ENCODE results near the gene LSM2. TPM values are rescaled to one million over a fixed set of nuclear protein-coding genes. Genes with fewer than 3 reads are reported as not detected.
"Not testable (repeated sequence)": the region's sequence is repeated elsewhere in the genome, so short reads cannot be mapped to it uniquely, and the experiment has no call there.

LSM2 gene
- total and polyA plus RNA-seq, 8 donors: 6.7 to 55.8 (median 34.5) TPM; not detected in 1

- DNase-seq: no peak
- Histone ChIP-seq H3K36me3 (peaks cover 35 to 64% (median 56%) of the 10 kb centered on the region in 4 donors), H3K27me3 (no peaks in the 10 kb centered on the region), H3K9me3 (no peaks in the 10 kb centered on the region), H3K27ac (no peak overlapping the region), H3K4me1 (peaks cover 28 to 51% (median 41%) of the 10 kb centered on the region in 4 donors), H3K4me3 (peak overlapping the region in 2 of 4 donors; percentile 81 to 85)
- intact Hi-C loops (cut with DNase I; ENCODE audit: low total_unique reads): no loop called here
- TF ChIP-seq POLR2AphosphoS5 (IDR thresholded peaks at IDR 0.05): no peak
- WGBS, 5 donors: 95 to 98% (median 97%) methylated on average over 2 to 3 of the region's 3 CpGs
Measured at GRCh38 chr6:31838968-31839367, 32.2 kb upstream of the LSM2 start.

GRCh38 chr6:31838114-31838553 lies 31.4 kb upstream of the LSM2 start:
- H3K4me3 ChIP-seq: peak overlapping the region in 2 of 4 donors; percentile 81 to 85
- H3K27ac ChIP-seq: peak overlapping the region in 2 of 5 donors; percentile 94 to 97
- WGBS, 5 donors: 73 to 86% (median 80%) methylated on average over 9 of the region's 9 CpGs
- DNase-seq; H3K27me3 ChIP-seq; H3K9me3 ChIP-seq; intact Hi-C loops (cut with DNase I; ENCODE audit: low total_unique reads): not testable (repeated sequence)
- peaks cover 35 to 64% (median 56%) of the 10 kb centered on the region in 4 donors for H3K36me3 ChIP-seq
- peaks cover 34 to 60% (median 48%) of the 10 kb centered on the region in 4 donors for H3K4me1 ChIP-seq

GRCh38 chr6:31837369-31838113 lies 30.8 kb upstream of the LSM2 start:
- no peaks in the 10 kb centered on the region for H3K9me3 ChIP-seq
- peak overlapping the region in 4 of 5 donors; percentile 94 to 97 (median 96) for H3K27ac ChIP-seq
- peak overlapping the region in 3 of 4 donors; percentile 81 to 96 (median 85) for H3K4me3 ChIP-seq
- 24 to 56% (median 38%) methylated on average over 1 of the region's 1 CpG for WGBS, 5 donors
- peaks cover 34 to 61% (median 54%) of the 10 kb centered on the region in 4 donors for H3K4me1 ChIP-seq
- peaks cover 35 to 61% (median 54%) of the 10 kb centered on the region in 4 donors for H3K36me3 ChIP-seq
- intact Hi-C loops (cut with DNase I; ENCODE audit: low total_unique reads): no loop called here
- DNase-seq: no peak
- H3K27me3 ChIP-seq: no peaks in the 10 kb centered on the region
- TF ChIP-seq POLR2A (IDR thresholded peaks at IDR 0.05): no peak
- TF ChIP-seq EP300 (IDR thresholded peaks at IDR 0.05): no peak
- no peak for TF ChIP-seq POLR2AphosphoS5 (IDR thresholded peaks at IDR 0.05)
- TF ChIP-seq CTCF (IDR thresholded peaks at IDR 0.05): no peak

- 7 to 21% (median 15%) methylated on average over 12 of the region's 12 CpGs for WGBS, 5 donors
- Histone ChIP-seq H3K4me3 (peak overlapping the region; percentile 81 to 96 (median 88)), H3K27ac (peak overlapping the region; percentile 50 to 97 (median 96)), H3K36me3 (peaks cover 35 to 54% (median 52%) of the 10 kb centered on the region in 4 donors), H3K27me3 (no peaks in the 10 kb centered on the region), H3K4me1 (peaks cover 35 to 65% (median 61%) of the 10 kb centered on the region in 4 donors), H3K9me3 (no peaks in the 10 kb centered on the region)
- intact Hi-C loops (cut with DNase I; ENCODE audit: low total_unique reads): no loop called here
- TF ChIP-seq EP300 (IDR thresholded peaks at IDR 0.05) (no peak), POLR2AphosphoS5 (IDR thresholded peaks at IDR 0.05) (no peak), CTCF (IDR thresholded peaks at IDR 0.05) (no peak), POLR2A (IDR thresholded peaks at IDR 0.05) (no peak)
- peak in 1 of 2 donors; percentile 40 for DNase-seq
Measured at GRCh38 chr6:31836474-31837368, 30.0 kb upstream of the LSM2 start.

GRCh38 chr6:31836047-31836473 lies 29.3 kb upstream of the LSM2 start:
- Histone ChIP-seq H3K27ac (peak overlapping the region; percentile 44 to 97 (median 96)), H3K4me1 (peaks cover 41 to 72% (median 67%) of the 10 kb centered on the region in 4 donors), H3K36me3 (peaks cover 35 to 48% (median 45%) of the 10 kb centered on the region in 4 donors), H3K27me3 (no peaks in the 10 kb centered on the region), H3K9me3 (no peaks in the 10 kb centered on the region), H3K4me3 (peak overlapping the region; percentile 81 to 96 (median 88))
- intact Hi-C loops (cut with DNase I; ENCODE audit: low total_unique reads): no loop called here
- 4 to 18% (median 7%) methylated on average over 14 of the region's 14 CpGs for WGBS, 5 donors
- DNase-seq: peak in 1 of 2 donors; percentile 39
- no peak for TF ChIP-seq POLR2AphosphoS5 (IDR thresholded peaks at IDR 0.05)
- TF ChIP-seq EP300 (IDR thresholded peaks at IDR 0.05): no peak
- no peak for TF ChIP-seq POLR2A (IDR thresholded peaks at IDR 0.05)
- TF ChIP-seq CTCF (IDR thresholded peaks at IDR 0.05): no peak
